GM18873 (cell line): ENCODE data around the gene PDE8A.

Source experiments
- ATAC-seq: cut with Tn5 transposase; IDR thresholded peaks from one replicate; pipeline ENCODE4 v1.9.1; 2021; ENCODE audit warnings: mild to moderate bottlenecking, moderate library complexity, moderate number of reproducible peaks; ENCODE audit not compliant: unreplicated experiment, low FRiP score

PDE8A gene

GRCh38 chr15:85071061-85071460, 89.4 kb downstream of the PDE8A start:
- ATAC-seq: no peak

- no peak for ATAC-seq
These were observed 89.8 kb downstream of the PDE8A start for GRCh38 chr15:85071504-85071903.

GRCh38 chr15:85072917-85073316, 91.3 kb downstream of the PDE8A start:
- no peak for ATAC-seq

GRCh38 chr15:85073556-85074194, 92.0 kb downstream of the PDE8A start:
- no peak for ATAC-seq

GRCh38 chr15:85086855-85087254, 105.2 kb downstream of the PDE8A start:
- ATAC-seq: no peak

- ATAC-seq: no peak
These were observed 106.6 kb downstream of the PDE8A start for GRCh38 chr15:85088300-85088699.

- no peak for ATAC-seq
These were observed 108.4 kb downstream of the PDE8A start for GRCh38 chr15:85089929-85090597.

GRCh38 chr15:85091990-85092389, 110.3 kb downstream of the PDE8A start:
- no peak for ATAC-seq

- ATAC-seq: no peak
These were observed 113.0 kb downstream of the PDE8A start for GRCh38 chr15:85094685-85095084.

GRCh38 chr15:85095566-85095965, 113.9 kb downstream of the PDE8A start:
- no peak for ATAC-seq

- no peak for ATAC-seq
These were observed 115.6 kb downstream of the PDE8A start for GRCh38 chr15:85097250-85097649.

GRCh38 chr15:85097725-85098124, 116.1 kb downstream of the PDE8A start:
- no peak for ATAC-seq

- ATAC-seq: no peak
These were observed 117.6 kb downstream of the PDE8A start for GRCh38 chr15:85099195-85099803.

GRCh38 chr15:85100186-85100937, 118.7 kb downstream of the PDE8A start:
- no peak for ATAC-seq

- ATAC-seq: no peak
These were observed 122.9 kb downstream of the PDE8A start for GRCh38 chr15:85104584-85104983.

GRCh38 chr15:85108136-85108535, 126.5 kb downstream of the PDE8A start:
- ATAC-seq: no peak

- no peak for ATAC-seq
These were observed 127.7 kb downstream of the PDE8A start for GRCh38 chr15:85109333-85109732.

GRCh38 chr15:85112997-85113396, 131.3 kb downstream of the PDE8A start:
- ATAC-seq: no peak

GRCh38 chr15:85114886-85115285, 133.2 kb downstream of the PDE8A start:
- no peak for ATAC-seq

GRCh38 chr15:85116066-85116465, 134.4 kb downstream of the PDE8A start:
- no peak for ATAC-seq

- no peak for ATAC-seq
These were observed 134.8 kb downstream of the PDE8A start for GRCh38 chr15:85116494-85116893.
